Liver (tissue), 3 donors: Measurements from ENCODE around the gene GAL.

ENCODE experiments used
- CTCF ChIP-seq: fragments of 150-350 bp; IDR thresholded peaks from 2 replicates; pipeline ENCODE4 v1.5.1; 2017; ENCODE audit warnings: improper control_type of control experiment, low read depth, low read length; ENCODE audit not compliant: missing input control
- EGR1 ChIP-seq, 2 donors: IDR thresholded peaks; 2 replicates each; pipeline ENCODE4 v1.6.1; 2016 to 2018; ENCODE audit warnings: antibody characterized with exemption in 2 of 2, low read depth in 2 of 2
- FOXA2 ChIP-seq: IDR thresholded peaks from 2 replicates; pipeline ENCODE4 v1.6.1; 2016; ENCODE audit warnings: antibody characterized with exemption
- GABPA ChIP-seq, 2 donors: IDR thresholded peaks in 1 of 2; conservative IDR thresholded peaks in 1 of 2; 2 replicates each; pipeline ENCODE4 v1.6.1; 2016; ENCODE audit warnings: antibody characterized with exemption in 2 of 2, mild to moderate bottlenecking in 1 of 2, moderate library complexity in 1 of 2
- NR2F2 ChIP-seq: IDR thresholded peaks from 2 replicates; pipeline ENCODE4 v1.6.1; 2016; ENCODE audit warnings: antibody characterized with exemption
- RAD21 ChIP-seq, 2 donors: IDR thresholded peaks; 2 replicates each; pipeline ENCODE4 v1.6.1; 2016; ENCODE audit warnings: antibody characterized with exemption in 2 of 2, mild to moderate bottlenecking in 2 of 2
- REST ChIP-seq: IDR thresholded peaks from 2 replicates; pipeline ENCODE4 v1.6.1; 2016; ENCODE audit warnings: antibody characterized with exemption, mild to moderate bottlenecking
- SP1 ChIP-seq: IDR thresholded peaks from 2 replicates; pipeline ENCODE4 v1.6.1; 2018; ENCODE audit warnings: antibody characterized with exemption, mild to moderate bottlenecking
- TAF1 ChIP-seq: conservative IDR thresholded peaks from 2 replicates; pipeline ENCODE4 v1.6.1; 2016; ENCODE audit warnings: antibody characterized with exemption, mild to moderate bottlenecking
- YY1 ChIP-seq: IDR thresholded peaks from 2 replicates; pipeline ENCODE4 v1.6.1; 2016; ENCODE audit warnings: antibody characterized with exemption, mild to moderate bottlenecking
- ZBTB33 ChIP-seq: IDR thresholded peaks from 2 replicates; pipeline ENCODE4 v1.6.1; 2016; ENCODE audit warnings: antibody characterized with exemption
- TF ChIP-seq, protein P1 (sequence below): IDR thresholded peaks from 2 replicates; pipeline ENCODE4 v1.6.1; 2016; ENCODE audit warnings: antibody characterized with exemption
- TF ChIP-seq, protein P2 (sequence below): IDR thresholded peaks from 2 replicates; pipeline ENCODE4 v1.6.1; 2016; ENCODE audit warnings: antibody characterized with exemption
- donor health status: healthy.
- donor health status: healthy.

GRCh38 chr11:68670208-68670992 is 13.9 kb upstream of the GAL start:
- TF ChIP-seq CTCF (no peak), RAD21 (IDR thresholded peaks at IDR 0.05) (no peak), TAF1 (no peak), GABPA (IDR thresholded peaks at IDR 0.05 in 1 of 2, conservative IDR thresholded peaks at IDR 0.05 in 1 of 2) (no peak), NR2F2 (no peak), SP1 (no peak), FOXA2 (no peak), ZBTB33 (no peak), YY1 (no peak), EGR1 (IDR thresholded peaks at IDR 0.05; ENCODE audit: low read depth in 2 of 2) (no peak), REST (no peak)
- TF ChIP-seq, protein P1, sequence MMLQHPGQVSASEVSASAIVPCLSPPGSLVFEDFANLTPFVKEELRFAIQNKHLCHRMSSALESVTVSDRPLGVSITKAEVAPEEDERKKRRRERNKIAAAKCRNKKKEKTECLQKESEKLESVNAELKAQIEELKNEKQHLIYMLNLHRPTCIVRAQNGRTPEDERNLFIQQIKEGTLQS, result no peak
- TF ChIP-seq, protein P2, sequence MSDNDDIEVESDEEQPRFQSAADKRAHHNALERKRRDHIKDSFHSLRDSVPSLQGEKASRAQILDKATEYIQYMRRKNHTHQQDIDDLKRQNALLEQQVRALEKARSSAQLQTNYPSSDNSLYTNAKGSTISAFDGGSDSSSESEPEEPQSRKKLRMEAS, result no peak
